ENCODE results near the gene MAGEH1.
A peak's percentile ranks its signal among the peaks of the same experiment; 100 is the strongest.
"Not testable (repeated sequence)": the region's sequence is repeated elsewhere in the genome, so short reads cannot be mapped to it uniquely, and the experiment has no call there.

Gene MAGEH1, protein sequence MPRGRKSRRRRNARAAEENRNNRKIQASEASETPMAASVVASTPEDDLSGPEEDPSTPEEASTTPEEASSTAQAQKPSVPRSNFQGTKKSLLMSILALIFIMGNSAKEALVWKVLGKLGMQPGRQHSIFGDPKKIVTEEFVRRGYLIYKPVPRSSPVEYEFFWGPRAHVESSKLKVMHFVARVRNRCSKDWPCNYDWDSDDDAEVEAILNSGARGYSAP

DNA sequence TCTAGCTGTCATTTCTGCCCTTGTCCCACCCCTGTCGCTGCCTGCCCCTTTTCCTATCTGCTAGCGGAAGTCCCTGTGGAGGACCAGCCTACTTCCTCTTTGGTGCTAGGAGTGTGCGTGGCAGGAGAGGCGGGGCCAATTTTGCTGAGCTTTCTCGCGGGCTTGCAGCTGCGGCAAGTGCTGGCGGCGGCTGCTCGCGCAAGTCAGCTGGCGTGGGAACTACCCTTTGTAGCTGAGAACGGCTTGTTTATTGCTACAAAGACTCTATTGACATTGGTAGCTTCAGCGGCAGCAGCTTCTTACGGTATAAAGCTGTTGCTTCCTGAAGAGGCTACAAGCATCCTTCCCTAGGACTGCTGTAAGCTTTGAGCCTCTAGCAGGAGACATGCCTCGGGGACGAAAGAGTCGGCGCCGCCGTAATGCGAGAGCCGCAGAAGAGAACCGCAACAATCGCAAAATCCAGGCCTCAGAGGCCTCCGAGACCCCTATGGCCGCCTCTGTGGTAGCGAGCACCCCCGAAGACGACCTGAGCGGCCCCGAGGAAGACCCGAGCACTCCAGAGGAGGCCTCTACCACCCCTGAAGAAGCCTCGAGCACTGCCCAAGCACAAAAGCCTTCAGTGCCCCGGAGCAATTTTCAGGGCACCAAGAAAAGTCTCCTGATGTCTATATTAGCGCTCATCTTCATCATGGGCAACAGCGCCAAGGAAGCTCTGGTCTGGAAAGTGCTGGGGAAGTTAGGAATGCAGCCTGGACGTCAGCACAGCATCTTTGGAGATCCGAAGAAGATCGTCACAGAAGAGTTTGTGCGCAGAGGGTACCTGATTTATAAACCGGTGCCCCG is at the start of gene MAGEH1:
TSS of gene MAGEH1 (plus strand) at position 138 of the 843 bp plus-strand sequence. CDS start at position 386, 248 bp downstream.
- peak; percentile 39 for DNase-seq

DNA sequence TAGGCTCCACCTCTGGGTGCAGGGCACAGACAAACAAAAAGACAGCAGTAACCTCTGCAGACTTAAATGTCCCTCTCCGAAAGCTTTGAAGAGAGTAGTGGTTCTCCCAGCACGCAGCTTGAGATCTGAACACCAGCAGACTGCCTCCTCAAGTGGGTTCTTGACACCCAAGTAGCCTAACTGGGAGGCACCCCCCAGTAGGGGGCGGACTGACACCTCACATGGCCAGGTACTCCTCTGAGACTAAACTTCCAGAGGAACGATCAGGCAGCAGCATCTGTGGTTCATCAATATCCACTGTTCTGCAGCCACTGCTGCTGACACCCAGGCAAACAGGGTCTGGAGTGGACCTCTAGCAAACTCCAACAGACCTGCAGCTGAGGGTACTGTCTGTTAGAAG is 24.8 kb upstream of the MAGEH1 start:
- not testable (repeated sequence) for DNase-seq

DNA sequence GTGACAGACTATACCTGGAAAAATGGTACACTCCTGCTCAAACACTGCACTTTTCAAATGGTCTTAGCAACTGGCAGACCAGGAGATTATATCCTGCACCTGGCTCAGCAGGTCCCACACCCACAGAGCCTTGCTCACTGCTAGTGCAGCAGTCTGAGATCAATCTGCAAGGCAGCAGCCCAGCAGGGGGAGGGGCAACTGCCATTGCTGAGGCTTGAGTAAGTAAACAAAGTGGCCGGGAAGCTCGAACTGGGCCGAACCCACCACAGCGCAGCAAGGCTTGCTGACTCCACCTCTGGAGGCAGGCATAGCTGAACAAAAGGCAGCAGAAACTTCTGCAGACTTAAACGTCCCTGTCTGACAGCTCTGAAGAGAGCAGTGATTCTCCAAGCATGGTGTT is 8.5 kb upstream of the MAGEH1 start:
- DNase-seq, result not testable (repeated sequence)

DNA sequence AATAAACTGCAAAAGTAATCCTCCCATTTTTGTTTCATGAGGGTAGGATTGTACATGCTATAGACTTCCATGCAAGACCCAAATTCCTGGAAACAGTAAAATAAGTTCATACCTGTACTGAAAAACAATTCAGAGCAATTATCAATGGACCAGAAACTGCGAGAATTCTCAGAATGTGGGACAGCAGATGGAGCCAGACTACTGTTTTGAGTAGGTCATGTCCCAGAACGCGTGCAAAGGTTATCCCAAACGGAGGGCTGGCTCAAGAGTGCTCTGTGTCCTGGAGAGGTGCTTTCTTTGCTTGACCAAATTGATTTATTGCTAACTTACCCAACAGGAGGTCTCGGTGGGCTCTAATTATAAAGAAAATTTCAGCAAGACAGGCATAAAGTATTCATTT is 1.7 kb upstream of the MAGEH1 start:
- no peak for DNase-seq

DNA sequence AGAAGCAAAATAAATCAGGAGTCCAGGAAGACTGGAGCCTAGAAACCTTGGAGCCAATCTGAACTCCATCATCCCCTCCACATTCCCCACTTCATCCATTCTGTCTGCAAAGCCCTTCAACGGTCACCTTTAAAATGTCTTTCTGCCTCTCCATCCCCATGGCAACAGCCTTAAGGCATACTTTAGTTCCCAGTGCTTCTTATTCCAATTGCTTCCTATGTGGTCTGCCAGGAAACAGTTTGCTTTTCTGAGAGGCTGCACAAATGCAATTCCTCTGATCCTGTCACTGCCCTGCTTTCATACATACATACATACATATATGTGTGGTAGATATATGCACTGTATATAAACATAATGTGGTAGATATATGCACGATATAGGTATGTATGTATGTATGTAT is 786 bp upstream of the MAGEH1 start:
- DNase-seq, result no peak

DNA sequence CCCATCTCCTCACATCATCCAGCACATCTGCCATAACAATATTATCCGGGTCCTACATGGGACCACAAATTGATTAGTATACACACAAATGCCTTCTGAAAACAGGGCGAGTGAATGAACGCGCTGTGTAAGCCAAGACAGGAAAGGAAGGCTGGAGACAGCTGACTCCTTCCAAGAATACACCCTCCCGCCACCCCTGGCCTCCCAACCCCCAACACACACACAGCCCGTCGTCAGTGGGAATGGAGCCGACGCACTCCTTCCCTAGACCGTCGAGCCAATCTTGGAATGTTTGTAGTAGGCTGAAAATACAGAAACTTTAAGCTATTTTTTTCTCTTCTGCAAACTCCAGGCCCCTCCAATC is 319 bp upstream of the MAGEH1 start:
- DNase-seq, result no peak

DNA sequence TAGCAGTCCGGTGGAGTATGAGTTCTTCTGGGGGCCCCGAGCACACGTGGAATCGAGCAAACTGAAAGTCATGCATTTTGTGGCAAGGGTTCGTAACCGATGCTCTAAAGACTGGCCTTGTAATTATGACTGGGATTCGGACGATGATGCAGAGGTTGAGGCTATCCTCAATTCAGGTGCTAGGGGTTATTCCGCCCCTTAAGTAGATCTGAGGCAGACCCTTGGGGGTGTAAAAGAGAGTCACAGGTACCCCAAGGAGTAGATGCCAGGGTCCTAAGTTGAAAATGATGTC is 852 bp downstream of the MAGEH1 start:
- DNase-seq, result no peak

DNA sequence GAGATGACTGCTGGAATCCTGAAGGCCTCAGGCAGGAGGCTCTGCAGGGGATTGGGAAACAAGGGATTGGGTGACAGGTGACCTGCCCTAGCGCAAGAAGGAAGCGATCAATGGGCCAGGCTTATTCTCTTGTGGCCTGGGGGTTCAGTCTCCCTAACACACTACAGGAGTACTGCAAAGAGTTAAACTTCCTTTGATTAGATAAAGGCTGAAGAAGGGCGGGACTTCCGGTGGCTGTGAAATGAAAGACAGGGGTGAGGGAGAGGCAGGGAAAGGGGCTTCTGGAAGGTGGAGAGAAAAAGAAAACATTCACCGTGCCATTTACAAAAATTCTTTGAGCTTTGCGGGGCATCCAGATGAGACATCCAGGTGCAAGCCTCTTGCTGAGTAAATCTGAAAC is 3.8 kb downstream of the MAGEH1 start:
- not testable (repeated sequence) for DNase-seq

DNA sequence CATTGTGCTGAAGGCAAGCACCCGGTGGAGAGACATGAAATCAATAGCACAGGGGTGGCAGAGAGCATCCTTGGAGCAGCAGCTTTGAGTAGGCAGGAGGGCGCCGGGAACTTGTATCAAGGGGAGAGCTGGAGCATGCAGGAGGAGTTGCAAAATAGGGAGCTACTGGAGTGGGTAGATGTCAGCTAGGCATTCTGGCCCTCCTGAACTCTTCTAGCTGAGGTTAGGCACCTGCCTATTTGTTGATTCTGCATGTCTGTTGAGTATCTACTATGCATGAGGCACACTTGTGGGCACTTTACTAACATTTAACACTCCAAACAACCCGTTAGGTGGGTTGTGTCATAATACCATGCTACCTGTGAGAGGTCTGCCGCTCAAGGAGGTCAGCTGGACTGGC is 7.5 kb downstream of the MAGEH1 start:
- not testable (repeated sequence) for DNase-seq

DNA sequence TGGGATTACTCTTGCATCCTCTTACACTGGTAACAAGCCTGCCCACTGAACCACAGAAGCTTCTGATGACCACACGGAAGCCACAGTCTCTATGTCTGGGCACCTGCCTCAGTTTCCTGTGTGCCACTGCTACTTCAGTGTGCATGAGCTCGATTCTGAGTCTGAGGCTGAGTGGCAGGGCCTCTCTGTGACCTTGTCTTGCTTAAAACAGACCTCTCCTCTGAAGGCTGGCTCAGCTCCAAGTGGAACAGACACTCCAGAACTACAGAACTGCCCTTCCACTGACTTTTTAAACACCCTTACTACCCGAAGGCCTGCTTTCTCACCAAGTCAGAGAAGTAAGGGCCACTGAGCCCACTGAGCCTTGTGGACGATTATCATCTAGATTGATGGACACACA is 8.0 kb downstream of the MAGEH1 start:
- not testable (repeated sequence) for DNase-seq

DNA sequence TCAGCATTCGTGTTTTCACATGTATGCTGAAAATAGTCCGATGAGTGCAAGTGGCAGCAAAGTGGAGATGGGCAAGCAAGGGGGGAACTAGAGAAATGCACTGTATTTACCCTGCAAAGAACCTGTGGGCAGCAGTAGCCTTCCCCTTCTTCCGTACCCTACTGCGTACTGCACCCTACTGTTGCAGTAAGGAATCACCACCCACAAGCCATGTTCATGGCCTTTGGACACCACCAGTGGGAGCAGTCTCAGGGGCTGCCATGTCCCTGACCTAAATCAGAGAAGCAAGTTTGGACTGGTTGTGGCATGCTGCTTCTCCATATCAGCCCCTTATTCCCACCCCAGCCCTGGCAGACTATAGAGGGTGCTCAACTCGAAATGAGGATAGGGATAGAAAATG is 12.1 kb downstream of the MAGEH1 start:
- not testable (repeated sequence) for DNase-seq

DNA sequence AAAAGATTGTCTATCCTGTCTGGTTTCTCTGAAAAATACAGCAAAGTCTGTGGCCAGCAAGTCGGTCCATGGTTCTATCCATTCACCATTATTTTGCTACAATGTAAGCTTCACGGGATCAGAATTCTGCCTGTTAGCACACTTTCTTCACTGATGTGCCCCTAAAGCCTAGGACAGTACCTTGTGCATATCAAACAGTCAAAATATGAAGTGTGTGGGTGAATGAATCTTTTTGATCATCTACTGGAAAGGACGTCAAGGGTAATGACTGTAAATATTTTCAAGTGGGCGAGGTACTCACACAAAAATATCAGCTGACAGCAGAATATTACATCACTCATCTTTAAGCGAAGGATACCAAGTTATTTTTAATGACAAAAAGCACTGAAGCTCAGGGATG is 13.2 kb downstream of the MAGEH1 start:
- DNase-seq, result not testable (repeated sequence)

DNA sequence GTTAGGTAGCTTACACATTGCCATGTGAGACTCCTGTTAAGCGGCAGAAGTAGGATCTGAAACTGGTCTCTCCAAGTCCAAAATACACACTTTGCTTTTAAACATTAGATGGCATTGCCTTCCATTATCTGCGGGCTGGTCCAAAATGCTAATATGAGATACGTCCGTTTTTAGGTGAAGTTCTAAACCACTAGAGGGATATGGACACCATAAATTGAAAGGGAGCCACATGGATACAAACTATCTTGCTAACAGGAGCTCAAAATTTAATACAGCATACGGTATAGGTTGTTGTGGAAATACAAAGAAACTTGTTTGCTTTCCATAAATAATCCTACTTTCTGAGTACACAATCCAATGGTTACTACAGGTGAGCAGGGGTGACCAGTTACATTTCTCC is 13.9 kb downstream of the MAGEH1 start:
- not testable (repeated sequence) for DNase-seq

DNA sequence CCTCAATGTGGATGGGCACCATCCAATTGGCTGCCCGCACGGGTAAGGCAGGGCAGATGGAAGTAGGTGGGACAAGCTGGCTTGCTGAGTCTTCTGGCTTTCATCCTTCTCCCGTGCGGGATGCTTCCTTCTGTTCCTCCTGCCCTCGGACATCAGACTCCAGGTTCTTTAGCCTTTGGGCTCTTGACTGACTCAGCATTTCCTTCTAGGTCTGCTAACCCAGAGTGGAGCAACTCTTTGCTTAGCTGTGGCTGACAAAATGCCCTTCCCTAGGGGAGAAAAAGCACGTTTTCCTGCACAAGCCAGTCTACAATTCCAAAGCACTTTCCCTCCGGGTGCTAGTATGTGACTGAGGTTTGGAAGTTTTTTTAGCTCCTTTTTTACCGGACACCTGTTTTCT is 28.0 kb downstream of the MAGEH1 start:
- DNase-seq, result not testable (repeated sequence)

DNA sequence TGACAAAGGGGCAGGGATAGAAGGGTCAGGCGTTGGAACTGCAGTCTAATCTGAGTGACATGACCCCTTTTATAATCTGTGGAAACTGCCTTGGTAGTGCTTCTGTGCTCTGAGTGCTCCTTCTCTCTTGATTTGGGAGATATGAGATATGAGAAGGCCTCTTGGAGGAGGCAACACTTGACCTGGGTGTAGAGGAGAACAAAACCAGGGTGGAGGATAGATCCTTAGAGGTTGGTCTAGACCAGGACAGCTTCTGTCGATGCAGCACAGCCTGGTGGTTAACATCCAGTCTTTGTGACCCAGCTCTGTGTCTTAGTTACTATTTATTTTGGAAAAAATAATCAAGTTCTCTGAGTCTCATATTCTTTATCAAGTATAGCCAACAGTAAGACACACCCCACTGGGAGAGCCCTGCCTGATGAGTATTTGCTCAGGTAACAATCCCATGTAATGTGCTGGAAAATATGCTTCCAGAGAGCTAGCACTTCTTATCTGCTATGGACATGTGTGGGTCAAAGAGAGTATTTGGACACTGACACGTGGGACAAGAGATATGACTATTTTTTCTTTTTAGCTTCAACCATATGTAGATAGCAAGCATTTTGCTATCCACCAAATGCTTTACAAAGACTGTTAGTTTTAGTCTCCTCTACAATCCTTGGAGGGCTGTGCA is 28.6 kb downstream of the MAGEH1 start:
- no peak for DNase-seq

DNA sequence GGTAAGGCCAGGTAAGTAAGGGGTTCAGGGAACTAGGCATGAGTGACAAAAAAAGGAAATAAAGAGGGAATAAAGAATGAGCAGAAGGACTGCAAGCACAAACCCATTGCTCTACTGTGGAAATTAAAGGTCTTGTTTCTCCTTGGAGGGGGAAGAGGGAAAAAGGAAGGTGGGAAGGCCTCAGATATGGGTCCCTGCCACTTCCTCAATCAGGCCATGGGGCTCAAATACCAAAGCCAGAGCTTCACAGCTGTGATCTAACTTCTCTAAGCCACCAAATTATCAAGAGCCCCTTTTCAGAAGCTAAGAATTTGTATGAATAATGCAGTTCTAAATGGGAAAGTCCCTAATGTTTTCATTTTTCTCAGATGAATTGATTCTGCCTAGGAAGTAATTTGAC is 33.0 kb downstream of the MAGEH1 start:
- DNase-seq, result no peak

DNA sequence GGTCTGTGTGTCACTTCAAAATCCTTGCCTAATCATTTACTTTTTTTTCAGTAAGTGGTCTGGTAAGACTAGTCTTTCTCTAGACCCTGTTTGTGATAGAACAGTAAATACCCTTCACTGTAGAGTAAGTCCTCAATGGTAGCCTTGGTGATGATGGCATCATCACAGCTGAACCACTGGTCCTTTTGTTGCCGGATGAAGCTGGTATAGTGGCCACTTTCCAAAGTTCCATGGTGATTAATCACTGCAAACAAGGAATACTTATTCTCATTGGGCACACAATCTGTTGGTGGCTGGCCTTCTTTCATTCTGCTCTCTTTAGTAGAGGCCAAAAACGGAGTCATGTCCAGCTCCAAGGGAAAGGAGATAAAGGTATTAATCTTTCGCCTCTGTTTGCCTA is 34.8 kb downstream of the MAGEH1 start:
- DNase-seq, result no peak

DNA sequence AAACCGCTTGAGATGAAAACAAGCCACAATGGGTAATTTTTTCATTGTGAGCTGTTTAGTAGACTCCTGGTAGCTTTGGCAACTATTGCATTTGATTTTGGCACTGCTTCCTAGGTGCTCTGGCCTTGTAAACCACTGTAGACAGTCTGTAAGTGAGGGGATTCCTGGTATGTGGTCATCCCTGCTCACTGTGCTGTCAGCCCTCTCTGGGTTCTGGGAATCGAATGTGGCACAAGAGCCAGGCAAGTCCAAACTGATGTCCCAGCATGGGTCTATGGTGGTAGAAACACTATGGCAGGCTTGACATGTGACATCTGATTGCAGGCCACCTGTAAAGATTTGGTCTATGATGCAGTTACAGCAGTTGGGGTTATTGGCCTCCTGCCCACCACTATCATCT is 35.2 kb downstream of the MAGEH1 start:
- no peak for DNase-seq

DNA sequence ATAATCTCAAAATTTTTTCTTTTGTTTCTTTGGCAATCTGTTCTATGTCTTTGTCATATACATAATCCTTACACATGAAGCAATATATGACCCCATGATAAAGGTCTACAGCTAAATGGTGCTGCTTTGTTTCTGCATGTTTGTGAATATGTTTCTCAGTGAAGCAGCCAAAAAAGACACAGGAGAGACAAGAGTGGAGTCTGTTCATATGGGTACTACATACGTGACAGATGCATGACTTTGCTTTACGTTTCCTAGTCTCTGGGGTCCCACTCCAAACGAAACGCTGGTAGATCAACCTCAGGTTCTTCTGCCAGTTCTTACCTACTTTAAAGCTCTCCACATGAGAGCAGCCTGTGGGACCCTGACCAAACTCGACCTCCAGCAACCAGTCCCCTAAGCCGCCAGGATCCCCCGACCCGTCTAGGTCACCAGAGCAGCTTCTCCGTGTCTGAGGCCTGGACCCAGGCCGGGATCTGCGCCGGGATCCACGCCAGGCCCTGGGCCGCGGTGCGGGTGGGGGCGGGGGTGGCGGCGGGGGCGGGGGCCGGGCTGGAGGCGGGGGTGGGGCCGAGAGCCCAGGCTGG is 36.2 kb downstream of the MAGEH1 start:
- no peak for DNase-seq

DNA sequence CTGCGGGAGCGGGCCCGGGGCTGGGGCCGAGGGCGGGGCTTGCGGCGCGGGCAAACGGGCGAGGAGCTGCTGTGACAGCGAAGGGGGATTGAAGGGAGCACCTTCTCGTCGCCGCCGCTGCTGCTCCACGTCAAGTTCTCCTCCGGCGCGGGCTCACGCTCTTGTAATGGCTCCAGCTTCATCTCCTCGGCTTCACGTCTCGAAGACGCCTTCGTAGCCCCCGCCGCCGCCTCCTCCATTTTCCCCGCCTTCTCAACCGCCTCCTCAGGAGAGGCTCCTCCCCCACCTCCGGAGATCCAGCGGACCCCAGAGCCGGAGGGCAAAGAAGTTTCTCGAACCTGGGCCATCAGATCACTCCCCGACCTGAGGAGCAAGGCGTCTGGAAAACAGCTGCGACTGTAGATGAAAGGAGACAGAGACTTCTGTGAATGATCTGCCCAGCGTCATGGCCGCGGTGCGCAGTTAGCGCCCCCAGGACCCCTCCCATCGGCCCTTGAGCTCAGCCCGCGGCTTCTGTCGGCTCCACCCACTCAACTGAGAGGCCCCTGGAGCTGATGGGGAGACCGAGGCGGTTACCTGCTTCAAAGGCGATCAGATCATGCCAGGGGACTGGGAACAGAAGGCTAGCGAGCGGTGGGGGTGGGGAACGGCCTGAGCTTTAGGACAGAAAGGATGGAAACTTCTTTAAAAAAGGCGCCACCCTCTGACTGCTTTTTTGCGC is 36.8 kb downstream of the MAGEH1 start:
- peak; percentile 50 for DNase-seq

DNA sequence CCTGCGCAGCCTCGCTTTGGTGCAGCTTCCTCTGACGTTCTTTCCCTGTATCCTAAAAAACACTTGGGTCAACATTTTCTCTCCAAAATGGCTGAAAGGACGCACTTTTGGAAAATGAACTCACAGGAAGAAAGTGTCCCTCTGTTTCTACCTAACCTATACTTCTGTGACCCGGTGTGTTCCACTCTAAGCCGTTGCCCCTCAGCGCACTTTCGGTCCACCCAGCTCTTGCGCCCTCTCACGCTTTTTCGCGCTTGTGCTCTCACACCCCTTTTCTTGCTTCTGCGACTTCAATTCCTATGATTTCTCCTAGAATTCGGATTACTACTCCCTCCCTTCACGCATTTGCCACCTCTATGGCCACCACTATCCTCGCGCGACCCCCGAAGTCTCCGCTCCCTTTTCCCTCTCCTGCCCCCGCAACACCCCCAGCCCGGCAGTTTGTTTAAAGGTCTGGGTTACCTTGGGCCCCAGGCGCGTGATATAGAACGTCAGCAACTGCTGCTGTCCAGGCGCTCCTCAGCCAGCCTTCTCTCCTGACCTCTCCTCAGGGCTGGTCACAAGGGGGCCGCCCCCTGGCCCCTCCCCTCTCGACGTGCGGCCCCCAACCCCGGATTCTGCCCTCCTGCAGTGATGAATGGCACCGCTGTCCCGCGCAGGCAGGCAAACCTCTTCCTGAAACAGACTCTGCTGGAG is 37.5 kb downstream of the MAGEH1 start, which contains the start of gene USP51:
TSS of gene USP51 (minus strand) at position 535 of the 696 bp plus-strand sequence. CDS start 909 bp downstream, outside the sequence.
- DNase-seq, result no peak

DNA sequence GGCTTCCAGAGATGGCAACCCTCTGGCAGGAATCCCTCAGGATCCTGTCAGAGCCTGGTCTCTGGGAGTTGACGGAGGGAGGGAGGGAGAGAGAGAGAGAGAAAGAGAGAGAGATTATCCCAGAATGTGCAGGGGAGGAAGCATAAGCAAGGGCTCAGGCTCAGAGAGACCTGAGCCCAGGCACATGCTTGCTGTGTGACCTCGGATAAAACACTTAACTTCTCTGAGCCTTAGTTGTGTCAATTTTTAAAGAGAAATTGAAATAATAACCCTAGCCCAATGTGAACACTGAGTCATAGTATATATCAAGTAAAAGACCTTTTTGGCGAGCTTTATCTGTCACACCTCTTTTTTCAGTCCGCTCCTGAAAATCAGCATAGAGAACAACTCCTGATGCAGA is 38.2 kb downstream of the MAGEH1 start:
- DNase-seq, result no peak

All from NCI-H510A (cell line).